Measurements from ENCODE around the gene BCAS3.
"Not testable (repeated sequence)": the region's sequence is repeated elsewhere in the genome, so short reads cannot be mapped to it uniquely, and the experiment has no call there.

The BCAS3 gene

GRCh38 chr17:61000911-61001310 lies 323.3 kb downstream of the BCAS3 start:
- DNase-seq (ENCODE audit: low read depth in 2 of 2) = no peak

GRCh38 chr17:61002316-61002736 lies 324.7 kb downstream of the BCAS3 start:
- DNase-seq (ENCODE audit: low read depth in 2 of 2) = no peak

GRCh38 chr17:61005358-61005757 lies 327.7 kb downstream of the BCAS3 start:
- DNase-seq (ENCODE audit: low read depth in 2 of 2) = no peak

- DNase-seq (ENCODE audit: low read depth in 2 of 2) = not testable (repeated sequence)
These were observed 328.3 kb downstream of the BCAS3 start for GRCh38 chr17:61005958-61006357.

- no peak for DNase-seq (ENCODE audit: low read depth in 2 of 2)
These were observed 330.3 kb downstream of the BCAS3 start for GRCh38 chr17:61007980-61008379.

GRCh38 chr17:61009663-61010062 lies 332.0 kb downstream of the BCAS3 start:
- no peak for DNase-seq (ENCODE audit: low read depth in 2 of 2)

GRCh38 chr17:61010661-61011170 lies 333.1 kb downstream of the BCAS3 start:
- no peak for DNase-seq (ENCODE audit: low read depth in 2 of 2)

- DNase-seq (ENCODE audit: low read depth in 2 of 2) = no peak
These were observed 333.6 kb downstream of the BCAS3 start for GRCh38 chr17:61011251-61011650.

GRCh38 chr17:61015966-61016365 lies 338.3 kb downstream of the BCAS3 start:
- DNase-seq (ENCODE audit: low read depth in 2 of 2) = no peak

GRCh38 chr17:61017317-61018006 lies 339.8 kb downstream of the BCAS3 start:
- DNase-seq (ENCODE audit: low read depth in 2 of 2) = no peak

GRCh38 chr17:61018938-61019337 lies 341.3 kb downstream of the BCAS3 start:
- DNase-seq (ENCODE audit: low read depth in 2 of 2) = no peak

GRCh38 chr17:61023996-61024395 lies 346.3 kb downstream of the BCAS3 start:
- DNase-seq (ENCODE audit: low read depth in 2 of 2) = no peak

GRCh38 chr17:61026818-61027217 lies 349.2 kb downstream of the BCAS3 start:
- DNase-seq (ENCODE audit: low read depth in 2 of 2) = no peak

GRCh38 chr17:61029181-61029580 lies 351.5 kb downstream of the BCAS3 start:
- no peak for DNase-seq (ENCODE audit: low read depth in 2 of 2)

- DNase-seq (ENCODE audit: low read depth in 2 of 2) = no peak
These were observed 363.0 kb downstream of the BCAS3 start for GRCh38 chr17:61040666-61041065.

GRCh38 chr17:61042348-61042747 lies 364.7 kb downstream of the BCAS3 start:
- DNase-seq (ENCODE audit: low read depth in 2 of 2) = not testable (repeated sequence)

GRCh38 chr17:61047515-61047914 lies 369.9 kb downstream of the BCAS3 start:
- DNase-seq (ENCODE audit: low read depth in 2 of 2) = no peak

- no peak for DNase-seq (ENCODE audit: low read depth in 2 of 2)
These were observed 370.9 kb downstream of the BCAS3 start for GRCh38 chr17:61048376-61049106.

- DNase-seq (ENCODE audit: low read depth in 2 of 2) = no peak
These were observed 375.8 kb downstream of the BCAS3 start for GRCh38 chr17:61053469-61053868.

GRCh38 chr17:61054436-61054835 lies 376.8 kb downstream of the BCAS3 start:
- DNase-seq (ENCODE audit: low read depth in 2 of 2) = no peak

- no peak for DNase-seq (ENCODE audit: low read depth in 2 of 2)
These were observed 379.6 kb downstream of the BCAS3 start for GRCh38 chr17:61057257-61057656.

GRCh38 chr17:61058066-61058465 lies 380.4 kb downstream of the BCAS3 start:
- no peak for DNase-seq (ENCODE audit: low read depth in 2 of 2)

- DNase-seq (ENCODE audit: low read depth in 2 of 2) = no peak
These were observed 385.9 kb downstream of the BCAS3 start for GRCh38 chr17:61063528-61063927.

All from stimulated activated CD4-positive, alpha-beta T cell treated with anti-CD3 and anti-CD28 coated beads, Interleukin-4, amount 100 ng/mL, for 48 hours (primary cell).